ENCODE data around the gene E4F1. TPM values are rescaled to one million over a fixed set of nuclear protein-coding genes. Genes with fewer than 3 reads are reported as not detected.
A peak's percentile ranks its signal among the peaks of the same experiment; 100 is the strongest.

The E4F1 gene
- total RNA-seq, 1 experiment from 2014 or later: 34.4 TPM

DNA sequence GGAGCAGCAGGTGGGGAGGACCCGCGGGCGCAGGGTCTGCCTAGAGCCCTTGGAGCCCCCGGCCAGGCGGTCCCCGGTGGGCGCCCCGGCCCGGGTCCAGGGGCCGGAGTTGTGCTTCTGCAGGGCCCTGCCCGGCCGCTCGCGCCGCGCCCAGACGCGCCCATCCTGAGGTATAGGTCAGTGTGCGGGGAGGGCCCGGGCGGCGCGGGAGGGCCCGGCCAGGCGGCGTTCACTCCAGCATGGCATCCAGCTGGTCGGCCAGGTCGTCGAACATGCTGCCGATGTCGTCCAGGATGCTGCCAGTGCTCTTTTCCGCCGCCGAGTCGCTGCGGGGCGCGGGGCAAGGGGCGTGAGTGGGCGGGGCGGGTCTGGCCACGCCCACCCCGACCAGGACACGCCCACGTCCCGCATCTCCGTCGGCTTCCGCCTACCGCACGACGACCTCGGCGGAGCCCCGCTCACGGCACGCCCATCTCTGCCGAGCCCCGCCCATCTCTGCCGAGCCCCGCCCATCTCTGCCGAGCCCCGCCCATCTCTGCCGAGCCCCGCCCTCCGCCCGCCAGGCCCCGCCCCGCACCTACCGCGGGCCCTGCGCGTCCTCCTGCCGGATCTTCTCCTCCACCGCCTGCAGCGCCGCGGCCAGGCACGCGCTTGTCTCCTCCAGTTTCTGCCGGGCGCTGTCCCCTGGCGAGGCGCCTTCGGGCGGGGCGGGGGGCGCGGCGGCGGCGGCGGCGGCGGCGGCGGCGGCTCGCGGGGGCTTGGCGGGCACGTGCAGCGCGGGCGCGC is 44.9 kb upstream of the E4F1 start (continued):
- TF ChIP-seq, protein P1, sequence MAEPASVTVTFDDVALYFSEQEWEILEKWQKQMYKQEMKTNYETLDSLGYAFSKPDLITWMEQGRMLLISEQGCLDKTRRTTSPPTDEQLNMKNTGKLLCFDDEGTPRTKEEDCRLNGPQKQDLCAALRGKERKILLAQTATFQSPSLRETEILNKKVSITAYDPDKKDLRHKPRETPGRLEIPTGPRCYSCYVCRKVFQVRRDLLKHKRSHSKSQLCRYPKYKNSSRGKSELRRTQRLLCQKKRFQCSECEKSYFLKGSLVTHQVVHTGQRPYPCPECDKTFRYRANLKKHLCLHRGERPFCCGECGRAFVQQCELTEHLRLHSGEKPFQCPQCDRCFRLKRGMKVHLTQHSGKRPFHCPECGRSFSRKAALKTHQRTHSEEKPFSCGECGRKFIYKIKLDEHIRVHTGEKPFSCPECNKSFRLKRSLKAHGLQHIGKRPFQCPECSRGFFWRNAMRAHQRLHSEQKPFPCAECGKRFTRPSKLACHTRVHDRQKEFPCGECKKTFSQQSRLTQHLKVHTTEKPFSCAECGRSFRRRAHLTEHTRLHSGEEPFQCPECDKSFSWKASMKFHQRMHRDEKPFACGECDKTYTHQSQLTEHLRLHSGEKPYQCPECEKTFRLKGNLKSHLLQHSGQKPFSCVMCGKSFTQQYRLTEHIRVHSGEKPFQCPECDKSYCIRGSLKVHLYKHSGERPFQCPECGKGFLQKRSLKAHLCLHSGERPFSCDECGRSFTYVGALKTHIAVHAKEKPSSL (CRISPR knock-in tag; conservative IDR thresholded peaks at IDR 0.05): no peak
- TF ChIP-seq, protein P2, sequence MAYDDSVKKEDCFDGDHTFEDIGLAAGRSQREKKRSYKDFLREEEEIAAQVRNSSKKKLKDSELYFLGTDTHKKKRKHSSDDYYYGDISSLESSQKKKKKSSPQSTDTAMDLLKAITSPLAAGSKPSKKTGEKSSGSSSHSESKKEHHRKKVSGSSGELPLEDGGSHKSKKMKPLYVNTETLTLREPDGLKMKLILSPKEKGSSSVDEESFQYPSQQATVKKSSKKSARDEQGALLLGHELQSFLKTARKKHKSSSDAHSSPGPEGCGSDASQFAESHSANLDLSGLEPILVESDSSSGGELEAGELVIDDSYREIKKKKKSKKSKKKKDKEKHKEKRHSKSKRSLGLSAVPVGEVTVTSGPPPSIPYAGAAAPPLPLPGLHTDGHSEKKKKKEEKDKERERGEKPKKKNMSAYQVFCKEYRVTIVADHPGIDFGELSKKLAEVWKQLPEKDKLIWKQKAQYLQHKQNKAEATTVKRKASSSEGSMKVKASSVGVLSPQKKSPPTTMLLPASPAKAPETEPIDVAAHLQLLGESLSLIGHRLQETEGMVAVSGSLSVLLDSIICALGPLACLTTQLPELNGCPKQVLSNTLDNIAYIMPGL (CRISPR knock-in tag; IDR thresholded peaks at IDR 0.05): peak; percentile 25; the same call in 1 of the 2 replicates
- TF ChIP-seq FOXJ3 (CRISPR knock-in tag; IDR thresholded peaks at IDR 0.05; ENCODE audit: borderline replicate concordance) (no peak), ZNF317 (CRISPR knock-in tag; IDR thresholded peaks at IDR 0.05; ENCODE audit: borderline replicate concordance, low read depth) (peak; percentile 25; the same call in 1 of the 2 replicates), FOXK1 (CRISPR knock-in tag; IDR thresholded peaks at IDR 0.05) (peak; percentile 56; the same call in 1 of the 2 replicates), ESRRA (CRISPR knock-in tag; IDR thresholded peaks at IDR 0.05; ENCODE audit: borderline replicate concordance) (0 out of 2 replicates have a peak, but pooled peaks have one; percentile 57), CREM (CRISPR knock-in tag; IDR thresholded peaks at IDR 0.05) (no peak), GRHL2 (CRISPR knock-in tag; IDR thresholded peaks at IDR 0.05; ENCODE audit: insufficient replicate concordance, severe bottlenecking) (no peak), TEAD1 (CRISPR knock-in tag; IDR thresholded peaks at IDR 0.05) (peak; percentile 55; the same call in 1 of the 2 replicates), ELF4 (CRISPR knock-in tag; IDR thresholded peaks at IDR 0.05; ENCODE audit: low read depth) (no peak)
- TF ChIP-seq, protein P3, sequence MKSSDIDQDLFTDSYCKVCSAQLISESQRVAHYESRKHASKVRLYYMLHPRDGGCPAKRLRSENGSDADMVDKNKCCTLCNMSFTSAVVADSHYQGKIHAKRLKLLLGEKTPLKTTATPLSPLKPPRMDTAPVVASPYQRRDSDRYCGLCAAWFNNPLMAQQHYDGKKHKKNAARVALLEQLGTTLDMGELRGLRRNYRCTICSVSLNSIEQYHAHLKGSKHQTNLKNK (CRISPR knock-in tag; IDR thresholded peaks at IDR 0.05): no peak
- TF ChIP-seq, protein P4, sequence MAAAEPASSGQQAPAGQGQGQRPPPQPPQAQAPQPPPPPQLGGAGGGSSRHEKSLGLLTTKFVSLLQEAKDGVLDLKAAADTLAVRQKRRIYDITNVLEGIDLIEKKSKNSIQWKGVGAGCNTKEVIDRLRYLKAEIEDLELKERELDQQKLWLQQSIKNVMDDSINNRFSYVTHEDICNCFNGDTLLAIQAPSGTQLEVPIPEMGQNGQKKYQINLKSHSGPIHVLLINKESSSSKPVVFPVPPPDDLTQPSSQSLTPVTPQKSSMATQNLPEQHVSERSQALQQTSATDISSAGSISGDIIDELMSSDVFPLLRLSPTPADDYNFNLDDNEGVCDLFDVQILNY (CRISPR knock-in tag; IDR thresholded peaks at IDR 0.05): no peak
- TF ChIP-seq, protein P5, sequence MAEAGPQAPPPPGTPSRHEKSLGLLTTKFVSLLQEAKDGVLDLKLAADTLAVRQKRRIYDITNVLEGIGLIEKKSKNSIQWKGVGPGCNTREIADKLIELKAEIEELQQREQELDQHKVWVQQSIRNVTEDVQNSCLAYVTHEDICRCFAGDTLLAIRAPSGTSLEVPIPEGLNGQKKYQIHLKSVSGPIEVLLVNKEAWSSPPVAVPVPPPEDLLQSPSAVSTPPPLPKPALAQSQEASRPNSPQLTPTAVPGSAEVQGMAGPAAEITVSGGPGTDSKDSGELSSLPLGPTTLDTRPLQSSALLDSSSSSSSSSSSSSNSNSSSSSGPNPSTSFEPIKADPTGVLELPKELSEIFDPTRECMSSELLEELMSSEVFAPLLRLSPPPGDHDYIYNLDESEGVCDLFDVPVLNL (CRISPR knock-in tag; IDR thresholded peaks at IDR 0.05; ENCODE audit: borderline replicate concordance, low read depth): 0 out of 2 replicates have a peak, but pooled peaks have one; percentile 12
- TF ChIP-seq, protein P6, sequence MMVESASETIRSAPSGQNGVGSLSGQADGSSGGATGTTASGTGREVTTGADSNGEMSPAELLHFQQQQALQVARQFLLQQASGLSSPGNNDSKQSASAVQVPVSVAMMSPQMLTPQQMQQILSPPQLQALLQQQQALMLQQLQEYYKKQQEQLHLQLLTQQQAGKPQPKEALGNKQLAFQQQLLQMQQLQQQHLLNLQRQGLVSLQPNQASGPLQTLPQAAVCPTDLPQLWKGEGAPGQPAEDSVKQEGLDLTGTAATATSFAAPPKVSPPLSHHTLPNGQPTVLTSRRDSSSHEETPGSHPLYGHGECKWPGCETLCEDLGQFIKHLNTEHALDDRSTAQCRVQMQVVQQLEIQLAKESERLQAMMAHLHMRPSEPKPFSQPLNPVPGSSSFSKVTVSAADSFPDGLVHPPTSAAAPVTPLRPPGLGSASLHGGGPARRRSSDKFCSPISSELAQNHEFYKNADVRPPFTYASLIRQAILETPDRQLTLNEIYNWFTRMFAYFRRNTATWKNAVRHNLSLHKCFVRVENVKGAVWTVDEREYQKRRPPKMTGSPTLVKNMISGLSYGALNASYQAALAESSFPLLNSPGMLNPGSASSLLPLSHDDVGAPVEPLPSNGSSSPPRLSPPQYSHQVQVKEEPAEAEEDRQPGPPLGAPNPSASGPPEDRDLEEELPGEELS (CRISPR knock-in tag; IDR thresholded peaks at IDR 0.05): peak; percentile 91
- TF ChIP-seq, protein P7, sequence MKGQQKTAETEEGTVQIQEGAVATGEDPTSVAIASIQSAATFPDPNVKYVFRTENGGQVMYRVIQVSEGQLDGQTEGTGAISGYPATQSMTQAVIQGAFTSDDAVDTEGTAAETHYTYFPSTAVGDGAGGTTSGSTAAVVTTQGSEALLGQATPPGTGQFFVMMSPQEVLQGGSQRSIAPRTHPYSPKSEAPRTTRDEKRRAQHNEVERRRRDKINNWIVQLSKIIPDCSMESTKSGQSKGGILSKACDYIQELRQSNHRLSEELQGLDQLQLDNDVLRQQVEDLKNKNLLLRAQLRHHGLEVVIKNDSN (CRISPR knock-in tag; IDR thresholded peaks at IDR 0.05): no peak
